Cardiac septum (tissue), 1 donor: ENCODE data around the gene TRIM5. TPM values are rescaled to one million over a fixed set of nuclear protein-coding genes. Genes with fewer than 3 reads are reported as not detected.
"Not testable (repeated sequence)": the region's sequence is repeated elsewhere in the genome, so short reads cannot be mapped to it uniquely, and the experiment has no call there.

ENCODE experiments used
- DNase-seq: peaks from one replicate; pipeline ENCODE4 v3.0.0-alpha.2; 2020; ENCODE audit warnings: low spot score
- intact Hi-C: fragments of 100-400 bp; cut with DNase I; formaldehyde crosslinking; loops from one replicate; pipeline ENCODE4 v1.14.0; 2022
- long read RNA-seq: library from polyadenylated mRNA; unstranded; transcript quantifications from one replicate; pipeline ENCODE4 v2.0.0, GENCODE V29; 2021
- total RNA-seq: library from RNA; stranded (reverse); fragmentation: NEBNext Ultra II Directional; extraction: Animal tissue kit (Norgen Biotek cat#: 25700); gene quantifications from one replicate; pipeline ENCODE4 v1.2.1, GENCODE V29; 2021
- donor health status: DM: no; HTN: no; CAD: no.

TRIM5 gene
- total RNA-seq: 6.4 TPM
- long read RNA-seq, partial matches to known transcripts: 0 of 9 reads
- long read RNA-seq, other reads (novel, unspliced or antisense): 5 of 9 reads

GRCh38 chr11:5684646-5685362 is at the start of gene TRIM5:
Gene TRIM5, minus strand, starts transcription at chr11:5685074. Its CDS starts 4,897 bp downstream, at chr11:5680177.
- DNase-seq: peak; percentile 93
- intact Hi-C loops: loop anchor here (10.0 kb wide), 1 partner anchor 60 kb away; the partner anchor contains the start of gene TRIM34

GRCh38 chr11:5727691-5728090 is 42.8 kb upstream of the TRIM5 start:
- DNase-seq: no peak
- intact Hi-C loops: no loop called here

- intact Hi-C loops: no loop called here
- no peak for DNase-seq
Measured at GRCh38 chr11:5726351-5726750, 41.5 kb upstream of the TRIM5 start.

- no peak for DNase-seq
- intact Hi-C loops: no loop called here
Measured at GRCh38 chr11:5722622-5723021, 37.7 kb upstream of the TRIM5 start.

- DNase-seq: no peak
- intact Hi-C loops: no loop called here
Measured at GRCh38 chr11:5719703-5720495, 35.0 kb upstream of the TRIM5 start.

- DNase-seq, intact Hi-C loops: not testable (repeated sequence)
Measured at GRCh38 chr11:5716518-5716917, 31.6 kb upstream of the TRIM5 start.

GRCh38 chr11:5713695-5714094 is 28.8 kb upstream of the TRIM5 start:
- no peak for DNase-seq
- intact Hi-C loops: no loop called here

- no peak for DNase-seq
- intact Hi-C loops: no loop called here
Measured at GRCh38 chr11:5712507-5712906, 27.6 kb upstream of the TRIM5 start.

- intact Hi-C loops: no loop called here
- no peak for DNase-seq
Measured at GRCh38 chr11:5705688-5706087, 20.8 kb upstream of the TRIM5 start.

- intact Hi-C loops: no loop called here
- no peak for DNase-seq
Measured at GRCh38 chr11:5703741-5704536, 19.1 kb upstream of the TRIM5 start.

- intact Hi-C loops: no loop called here
- no peak for DNase-seq
Measured at GRCh38 chr11:5701055-5701577, 16.2 kb upstream of the TRIM5 start.

- intact Hi-C loops: no loop called here
- DNase-seq: no peak
Measured at GRCh38 chr11:5700421-5701054, 15.7 kb upstream of the TRIM5 start.

- intact Hi-C loops: no loop called here
Measured at GRCh38 chr11:5698281-5698680, 13.4 kb upstream of the TRIM5 start.

GRCh38 chr11:5696210-5696609 is 11.3 kb upstream of the TRIM5 start:
- intact Hi-C loops: no loop called here
- DNase-seq: no peak

More at GRCh38 chr11:5698281-5698680, 13.4 kb upstream of the TRIM5 start:
- DNase-seq: no peak

GRCh38 chr11:5695580-5695979 is 10.7 kb upstream of the TRIM5 start:
- DNase-seq: no peak
- intact Hi-C loops: no loop called here

GRCh38 chr11:5694642-5695041 is 9.8 kb upstream of the TRIM5 start:
- DNase-seq: no peak
- intact Hi-C loops: no loop called here

GRCh38 chr11:5691964-5692361 is 7.1 kb upstream of the TRIM5 start:
- no peak for DNase-seq
- intact Hi-C loops: no loop called here

- DNase-seq, intact Hi-C loops: not testable (repeated sequence)
Measured at GRCh38 chr11:5691238-5691963, 6.5 kb upstream of the TRIM5 start.

GRCh38 chr11:5690736-5691135 is 5.9 kb upstream of the TRIM5 start:
- intact Hi-C loops: no loop called here
- DNase-seq: no peak
